ENCODE measurements around the gene BACE1. TPM values are rescaled to one million over a fixed set of nuclear protein-coding genes. Genes with fewer than 3 reads are reported as not detected.

Gene BACE1
- polyA plus RNA-seq, 2 donors: 4.9 to 6.9 TPM

- WGBS, 2 donors: 76 to 77% methylated on average over 6 of the region's 6 CpGs
- Histone ChIP-seq H3K9me3 (ENCODE audit: control insufficient read depth in 2 of 2, insufficient read depth in 1 of 2, low read depth in 1 of 2, low read length in 1 of 2) (no peaks in the 10 kb centered on the region), H3K4me3 (ENCODE audit: low read depth in 1 of 2, low read length in 2 of 2) (no peak overlapping the region), H3K27me3 (ENCODE audit: control insufficient read depth in 1 of 2, insufficient read depth in 2 of 2, low read length in 2 of 2) (no peaks in the 10 kb centered on the region), H3K36me3 (ENCODE audit: control insufficient read depth in 2 of 2, insufficient read depth in 2 of 2, low read length in 1 of 2) (no peaks in the 10 kb centered on the region), H3K27ac (ENCODE audit: low read depth in 2 of 2, low read length in 1 of 2) (no peak overlapping the region), H3K4me1 (ENCODE audit: control insufficient read depth in 2 of 2, insufficient read depth in 2 of 2, low read length in 1 of 2) (no peaks in the 10 kb centered on the region)
These were observed 76.8 kb downstream of the BACE1 start for GRCh38 chr11:117239295-117239694.

GRCh38 chr11:117238221-117238620 lies 77.8 kb downstream of the BACE1 start:
- H3K27me3 ChIP-seq (ENCODE audit: control insufficient read depth in 1 of 2, insufficient read depth in 2 of 2, low read length in 2 of 2): no peaks in the 10 kb centered on the region
- no peaks in the 10 kb centered on the region for H3K4me1 ChIP-seq (ENCODE audit: control insufficient read depth in 2 of 2, insufficient read depth in 2 of 2, low read length in 1 of 2)
- no peaks in the 10 kb centered on the region for H3K36me3 ChIP-seq (ENCODE audit: control insufficient read depth in 2 of 2, insufficient read depth in 2 of 2, low read length in 1 of 2)
- no peak overlapping the region for H3K4me3 ChIP-seq (ENCODE audit: low read depth in 1 of 2, low read length in 2 of 2)
- no peak overlapping the region for H3K27ac ChIP-seq (ENCODE audit: low read depth in 2 of 2, low read length in 1 of 2)
- no peaks in the 10 kb centered on the region for H3K9me3 ChIP-seq (ENCODE audit: control insufficient read depth in 2 of 2, insufficient read depth in 1 of 2, low read depth in 1 of 2, low read length in 1 of 2)
- WGBS, 2 donors: 90 to 93% methylated on average over 5 of the region's 5 CpGs

Other genes with a start within 250 kb of the BACE1 start
- gene SIK3, start 217.8 kb downstream of the BACE1 start, polyA plus RNA-seq: 1 to 10 TPM; 6.4 to 7.0 TPM
- 10 to 100 TPM; 13.9 to 14.0 TPM for gene PAFAH1B2, start 172.0 kb downstream of the BACE1 start, polyA plus RNA-seq
- gene SIDT2, start 137.5 kb downstream of the BACE1 start, polyA plus RNA-seq: 10 to 100 TPM in 1 of 2 donors, 1 to 10 TPM in 1; 8.3 to 11.3 TPM
- 1,000 to 10,000 TPM in 1 of 2 donors, 100 to 1,000 TPM in 1; 469 to 1,217 TPM for gene TAGLN, start 116.9 kb downstream of the BACE1 start, polyA plus RNA-seq
- gene PCSK7, start 84.2 kb downstream of the BACE1 start, polyA plus RNA-seq: 10 to 100 TPM; 22.8 to 37.3 TPM
- gene RNF214, start 83.6 kb downstream of the BACE1 start, polyA plus RNA-seq: 1 to 10 TPM; 5.9 to 6.6 TPM
- gene BACE1-AS, start 24.9 kb downstream of the BACE1 start, polyA plus RNA-seq: 1 to 10 TPM; 2.3 to 5.9 TPM
- gene CEP164, start 11.6 kb upstream of the BACE1 start, polyA plus RNA-seq: 10 to 100 TPM in 1 of 2 donors, 1 to 10 TPM in 1; 8.0 to 19.8 TPM

All from esophagus (tissue), 2 donors.